ENCODE results near the gene RGS6. TPM values are rescaled to one million over a fixed set of nuclear protein-coding genes. Genes with fewer than 3 reads are reported as not detected.
"Not testable (repeated sequence)": the region's sequence is repeated elsewhere in the genome, so short reads cannot be mapped to it uniquely, and the experiment has no call there.

Gene RGS6
- total RNA-seq, 2 donors from 2014 or later = 0.43 to 0.78 TPM

- ATAC-seq (no peak), DNase-seq (no peak)
- intact Hi-C loops (cut with DNase I, micrococcal nuclease) = no loop called here
Measured at GRCh38 chr14:72452774-72453173, 520.5 kb downstream of the RGS6 start.

- intact Hi-C loops (cut with DNase I, micrococcal nuclease) = no loop called here
- DNase-seq (no peak), ATAC-seq (no peak)
Measured at GRCh38 chr14:72454388-72455160, 522.3 kb downstream of the RGS6 start.

GRCh38 chr14:72457641-72458040 lies 525.4 kb downstream of the RGS6 start:
- ATAC-seq = no peak
- DNase-seq = no peak
- intact Hi-C loops (cut with DNase I, micrococcal nuclease) = no loop called here

- ATAC-seq (no peak), DNase-seq (no peak)
- intact Hi-C loops (cut with DNase I, micrococcal nuclease) = no loop called here
Measured at GRCh38 chr14:72462056-72462455, 529.8 kb downstream of the RGS6 start.

GRCh38 chr14:72463291-72463866 lies 531.1 kb downstream of the RGS6 start:
- ATAC-seq (no peak), DNase-seq (no peak)
- intact Hi-C loops (cut with DNase I, micrococcal nuclease) = no loop called here

- intact Hi-C loops (cut with DNase I, micrococcal nuclease) = no loop called here
- ATAC-seq (no peak), DNase-seq (no peak)
Measured at GRCh38 chr14:72464226-72464625, 532.0 kb downstream of the RGS6 start.

GRCh38 chr14:72466325-72466724 lies 534.1 kb downstream of the RGS6 start:
- DNase-seq (no peak), ATAC-seq (no peak)
- intact Hi-C loops (cut with DNase I, micrococcal nuclease) = no loop called here

GRCh38 chr14:72471346-72471745 lies 539.1 kb downstream of the RGS6 start:
- intact Hi-C loops (cut with DNase I, micrococcal nuclease) = no loop called here
- ATAC-seq = no peak
- DNase-seq = no peak

- intact Hi-C loops (cut with DNase I, micrococcal nuclease) = no loop called here
- no peak for DNase-seq
- no peak for ATAC-seq
Measured at GRCh38 chr14:72472845-72473244, 540.6 kb downstream of the RGS6 start.

GRCh38 chr14:72476657-72477499 lies 544.6 kb downstream of the RGS6 start:
- DNase-seq (peak; percentile 7 to 27), ATAC-seq (peak; percentile 40)
- intact Hi-C loops (cut with DNase I, micrococcal nuclease) = no loop called here

GRCh38 chr14:72477578-72477977 lies 545.3 kb downstream of the RGS6 start:
- intact Hi-C loops (cut with DNase I, micrococcal nuclease); ATAC-seq; DNase-seq: not testable (repeated sequence)

- intact Hi-C loops (cut with DNase I, micrococcal nuclease) = no loop called here
- DNase-seq = no peak
- ATAC-seq = no peak
Measured at GRCh38 chr14:72478471-72478893, 546.3 kb downstream of the RGS6 start.

- intact Hi-C loops (cut with DNase I, micrococcal nuclease) = no loop called here
- DNase-seq = no peak
- no peak for ATAC-seq
Measured at GRCh38 chr14:72479461-72479931, 547.3 kb downstream of the RGS6 start.

- DNase-seq (no peak), ATAC-seq (no peak)
- intact Hi-C loops (cut with DNase I, micrococcal nuclease) = no loop called here
Measured at GRCh38 chr14:72480464-72481243, 548.4 kb downstream of the RGS6 start.

GRCh38 chr14:72483311-72483710 lies 551.1 kb downstream of the RGS6 start:
- intact Hi-C loops (cut with DNase I, micrococcal nuclease) = no loop called here
- DNase-seq = no peak
- no peak for ATAC-seq

- DNase-seq = no peak
- no peak for ATAC-seq
- intact Hi-C loops (cut with DNase I, micrococcal nuclease) = no loop called here
Measured at GRCh38 chr14:72485695-72486094, 553.5 kb downstream of the RGS6 start.

GRCh38 chr14:72488514-72488913 lies 556.3 kb downstream of the RGS6 start:
- no peak for DNase-seq
- intact Hi-C loops (cut with DNase I, micrococcal nuclease) = no loop called here

GRCh38 chr14:72492196-72492595 lies 560.0 kb downstream of the RGS6 start:
- intact Hi-C loops (cut with DNase I, micrococcal nuclease) = no loop called here
- DNase-seq (no peak), ATAC-seq (no peak)

More at GRCh38 chr14:72488514-72488913, 556.3 kb downstream of the RGS6 start:
- no peak for ATAC-seq

GRCh38 chr14:72495668-72496067 lies 563.4 kb downstream of the RGS6 start:
- ATAC-seq = no peak
- intact Hi-C loops (cut with DNase I, micrococcal nuclease) = no loop called here
- DNase-seq = no peak

Data from left colon (tissue), 2 donors.